Measurements from ENCODE around the gene TRPV6. TPM values are rescaled to one million over a fixed set of nuclear protein-coding genes. Genes with fewer than 3 reads are reported as not detected.
A peak's percentile ranks its signal among the peaks of the same experiment; 100 is the strongest.

TRPV6 gene
- total RNA-seq, 2 experiments from 2014 or later, result not detected

GRCh38 chr7:142857625-142858024 is 27.9 kb downstream of the TRPV6 start:
- Mint-ChIP-seq H3K27me3 (no peaks in the 10 kb centered on the region), H3K4me1 (peaks cover 27% of the 10 kb centered on the region), H3K4me3 (peak overlapping the region; percentile 12), H3K27ac (no peak overlapping the region), H3K9me3 (ENCODE audit: low read depth) (no peaks in the 10 kb centered on the region), H3K36me3 (ENCODE audit: low read depth) (no peaks in the 10 kb centered on the region)
- no peak for DNase-seq
- CTCF ChIA-PET, result interaction anchor here (0.6 to 7.8 kb wide), 6 partner anchors 16 to 469 kb away, joined by 3 to 42 read pairs (median 3); no protein-coding TSS in a partner anchor
- POLR2A ChIA-PET, result no interaction called here
- intact Hi-C loops (cut with DNase I, micrococcal nuclease), result loop anchor here in 1 of 2 experiments (10.0 kb wide), 1 partner anchor 883 kb away; the partner anchor contains the start of gene TAS2R38
- no peak for ATAC-seq

DNA sequence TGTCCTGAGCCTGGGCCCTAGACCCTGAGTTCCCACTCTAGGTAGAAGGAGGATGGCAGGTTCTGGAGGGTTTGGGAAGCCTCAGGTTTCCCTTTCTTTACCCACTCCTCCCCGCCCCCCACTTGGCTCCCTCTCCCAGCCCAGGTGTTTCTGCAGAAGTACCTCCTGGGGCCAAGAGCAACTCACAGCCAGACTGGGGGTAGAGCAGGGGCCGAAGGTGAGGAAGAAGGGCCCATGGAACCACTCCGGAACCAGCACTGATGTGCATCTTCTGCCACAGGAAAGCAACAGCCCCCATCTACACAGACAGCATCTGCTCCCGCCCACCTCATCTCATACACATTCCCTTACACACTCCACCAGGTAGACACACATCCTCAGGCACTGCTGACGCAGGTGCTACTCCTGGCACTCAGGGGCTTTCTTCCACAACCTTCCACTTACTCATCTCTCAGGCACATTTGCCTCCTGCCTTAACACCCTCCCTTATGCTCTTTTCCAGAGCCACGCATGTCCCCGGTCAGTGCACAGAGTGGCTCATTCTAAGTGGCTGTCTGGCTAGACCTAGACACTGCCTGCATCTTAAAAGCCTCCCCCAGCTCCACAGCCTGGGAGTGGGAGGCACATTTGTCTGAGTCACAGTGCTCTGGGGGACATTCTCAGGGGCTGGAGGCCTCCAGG is 28.8 kb downstream of the TRPV6 start:
- no peaks in the 10 kb centered on the region for H3K27me3 Mint-ChIP-seq
- intact Hi-C loops (cut with DNase I, micrococcal nuclease), result loop anchor here in 1 of 2 experiments (10.0 kb wide), 1 partner anchor 882 kb away; the partner anchor contains the start of gene TAS2R38
- ATAC-seq (no peak), DNase-seq (no peak)
- no peak overlapping the region for H3K27ac Mint-ChIP-seq
- CTCF ChIA-PET, result interaction anchor here (0.8 to 7.8 kb wide), 5 partner anchors 8 to 253 kb away, joined by 3 to 42 read pairs (median 6); no protein-coding TSS in a partner anchor
- POLR2A ChIA-PET, result no interaction called here
- no peaks in the 10 kb centered on the region for H3K9me3 Mint-ChIP-seq (ENCODE audit: low read depth)
- H3K4me3 Mint-ChIP-seq, result peak overlapping the region; percentile 96
- H3K36me3 Mint-ChIP-seq (ENCODE audit: low read depth), result no peaks in the 10 kb centered on the region
- peaks cover 27% of the 10 kb centered on the region for H3K4me1 Mint-ChIP-seq

GRCh38 chr7:142855756-142856564 is 29.6 kb downstream of the TRPV6 start:
- no peak for ATAC-seq
- Mint-ChIP-seq H3K9me3 (ENCODE audit: low read depth) (no peaks in the 10 kb centered on the region), H3K36me3 (ENCODE audit: low read depth) (no peaks in the 10 kb centered on the region), H3K27ac (peak overlapping the region; percentile 23), H3K27me3 (no peaks in the 10 kb centered on the region), H3K4me3 (peak overlapping the region; percentile 96), H3K4me1 (peaks cover 27% of the 10 kb centered on the region)
- DNase-seq, result no peak
- POLR2A ChIA-PET, result interaction anchor here (0.6 kb wide), 1 partner anchor 95 kb away, joined by 6 read pairs; no protein-coding TSS in a partner anchor
- intact Hi-C loops (cut with DNase I, micrococcal nuclease), result loop anchor here (2.0 to 10.0 kb wide), 3 partner anchors 25 to 881 kb away; partner anchors contain the start of gene TAS2R38 (in 1 of the 2)
- CTCF ChIA-PET, result interaction anchor here (0.6 to 7.8 kb wide), 11 partner anchors 9 to 384 kb away, joined by 3 to 42 read pairs (median 4); no protein-coding TSS in a partner anchor

DNA sequence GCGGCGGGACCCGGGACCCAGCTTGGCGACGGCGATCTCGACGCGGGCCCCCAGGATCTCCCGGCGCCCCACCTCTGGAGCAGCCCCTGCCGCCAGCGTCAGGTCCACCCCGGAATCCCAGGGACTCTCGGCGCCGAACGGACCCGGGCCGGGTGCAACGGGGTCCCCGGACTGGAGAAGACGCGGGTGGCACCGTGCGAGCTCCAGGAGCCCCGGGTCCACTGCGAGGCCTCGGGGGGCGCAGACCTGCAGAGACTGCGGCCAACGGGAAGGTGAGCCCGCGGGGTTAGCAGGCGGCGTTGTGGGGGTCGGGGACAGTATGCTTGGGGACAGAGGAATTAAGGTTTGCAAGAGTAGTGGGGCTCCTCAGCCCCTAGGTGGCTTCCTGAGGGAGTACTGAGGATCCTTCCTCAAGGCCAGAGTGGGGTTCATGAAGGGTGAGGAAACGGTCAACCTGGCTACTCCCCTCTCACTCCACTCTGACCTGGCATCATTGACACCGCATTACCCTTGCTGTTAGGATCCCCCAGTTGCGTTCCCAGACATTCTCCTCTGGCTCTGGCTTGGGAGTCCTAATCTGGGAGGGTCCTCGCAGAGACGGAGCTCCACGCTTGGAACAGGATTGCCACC is 30.3 kb downstream of the TRPV6 start:
- H3K27me3 Mint-ChIP-seq, result no peaks in the 10 kb centered on the region
- intact Hi-C loops (cut with DNase I, micrococcal nuclease), result loop anchor here (2.0 to 10.0 kb wide), 3 partner anchors 26 to 880 kb away; partner anchors contain the start of gene TAS2R38 (in 1 of the 2)
- no peak for ATAC-seq
- CTCF ChIA-PET, result interaction anchor here (0.7 to 7.8 kb wide), 10 partner anchors 10 to 532 kb away, joined by 3 to 42 read pairs (median 5); no protein-coding TSS in a partner anchor
- H3K27ac Mint-ChIP-seq, result no peak overlapping the region
- H3K4me1 Mint-ChIP-seq, result peaks cover 30% of the 10 kb centered on the region
- POLR2A ChIA-PET, result interaction anchor here (0.6 kb wide), 1 partner anchor 95 kb away, joined by 6 read pairs; no protein-coding TSS in a partner anchor
- peak overlapping the region; percentile 96 for H3K4me3 Mint-ChIP-seq
- H3K36me3 Mint-ChIP-seq (ENCODE audit: low read depth), result no peaks in the 10 kb centered on the region
- DNase-seq, result peak; percentile 27
- no peaks in the 10 kb centered on the region for H3K9me3 Mint-ChIP-seq (ENCODE audit: low read depth)

GRCh38 chr7:142854372-142855113 is 31.0 kb downstream of the TRPV6 start, which contains the start of gene EPHB6:
Gene EPHB6 (plus strand): TSS chr7:142855076. CDS start chr7:142863228, 8,152 bp downstream.
- ChIA-PET POLR2A (interaction anchor here (0.6 kb wide), 1 partner anchor 394 kb away, joined by 3 read pairs; no protein-coding TSS in a partner anchor), CTCF (interaction anchor here (0.6 to 2.1 kb wide), 14 partner anchors 8 to 531 kb away, joined by 3 to 7 read pairs (median 4); no protein-coding TSS in a partner anchor)
- Mint-ChIP-seq H3K9me3 (ENCODE audit: low read depth) (no peaks in the 10 kb centered on the region), H3K4me3 (peak within 1 kb of the TSS; percentile 96), H3K27me3 (no peaks in the 10 kb centered on the region), H3K36me3 (ENCODE audit: low read depth) (no peaks in the 10 kb centered on the region), H3K4me1 (peaks cover 30% of the 10 kb centered on the region), H3K27ac (peak within 1 kb of the TSS; percentile 78)
- intact Hi-C loops (cut with DNase I, micrococcal nuclease), result loop anchor here (1.0 to 10.0 kb wide), 7 partner anchors 26 to 880 kb away; partner anchors contain the start of gene TAS2R38 (in 1 of the 2)
- ATAC-seq (peak; percentile 66), DNase-seq (peak; percentile 76)

- H3K27me3 Mint-ChIP-seq, result peaks cover 2% of the 10 kb centered on the region
- peaks cover 27% of the 10 kb centered on the region for H3K4me1 Mint-ChIP-seq
- ChIA-PET POLR2A (no interaction called here), CTCF (interaction anchor here (0.6 to 2.1 kb wide), 14 partner anchors 9 to 636 kb away, joined by 3 to 7 read pairs (median 4); no protein-coding TSS in a partner anchor)
- H3K9me3 Mint-ChIP-seq (ENCODE audit: low read depth), result no peaks in the 10 kb centered on the region
- intact Hi-C loops (cut with DNase I, micrococcal nuclease), result loop anchor here (1.0 to 10.0 kb wide), 8 partner anchors 27 to 879 kb away; partner anchors contain the start of genes LLCFC1 (in 1 of the 2) and TAS2R38 (in 1 of the 2)
- peak overlapping the region; percentile 96 for H3K4me3 Mint-ChIP-seq
- no peaks in the 10 kb centered on the region for H3K36me3 Mint-ChIP-seq (ENCODE audit: low read depth)
- ATAC-seq (peak; percentile 88), DNase-seq (peak; percentile 85)
- H3K27ac Mint-ChIP-seq, result peak overlapping the region; percentile 78
Observed at GRCh38 chr7:142853739-142854371, 31.7 kb downstream of the TRPV6 start.

GRCh38 chr7:142851919-142852318 is 33.6 kb downstream of the TRPV6 start:
- DNase-seq (no peak), ATAC-seq (no peak)
- Mint-ChIP-seq H3K4me1 (peaks cover 20% of the 10 kb centered on the region), H3K27ac (no peak overlapping the region), H3K36me3 (ENCODE audit: low read depth) (no peaks in the 10 kb centered on the region), H3K27me3 (peaks cover 2% of the 10 kb centered on the region), H3K9me3 (ENCODE audit: low read depth) (no peaks in the 10 kb centered on the region), H3K4me3 (no peak overlapping the region)
- POLR2A ChIA-PET, result interaction anchor here (0.6 kb wide), 1 partner anchor 1837 kb away, joined by 3 read pairs; the partner anchor contains the start of gene MRPS33
- CTCF ChIA-PET, result interaction anchor here (0.6 to 2.3 kb wide), 17 partner anchors 9 to 547 kb away, joined by 3 to 9 read pairs (median 4); no protein-coding TSS in a partner anchor
- intact Hi-C loops (cut with DNase I, micrococcal nuclease), result loop anchor here in 1 of 2 experiments (5.0 to 10.0 kb wide), 2 partner anchors 365 to 877 kb away; partner anchors contain the start of gene TAS2R38

- H3K4me3 Mint-ChIP-seq, result no peak overlapping the region
- H3K27me3 Mint-ChIP-seq, result peaks cover 2% of the 10 kb centered on the region
- no peaks in the 10 kb centered on the region for H3K36me3 Mint-ChIP-seq (ENCODE audit: low read depth)
- intact Hi-C loops (cut with DNase I, micrococcal nuclease), result loop anchor here in 1 of 2 experiments (5.0 to 10.0 kb wide), 2 partner anchors 366 to 876 kb away; partner anchors contain the start of gene TAS2R38
- ChIA-PET CTCF (interaction anchor here (0.7 to 2.3 kb wide), 13 partner anchors 10 to 547 kb away, joined by 3 to 9 read pairs (median 4); no protein-coding TSS in a partner anchor), POLR2A (interaction anchor here (0.6 kb wide), 2 partner anchors 148 to 1837 kb away, joined by 3 read pairs; partner anchors contain the start of gene MRPS33)
- no peak for DNase-seq
- H3K27ac Mint-ChIP-seq, result no peak overlapping the region
- H3K4me1 Mint-ChIP-seq, result peaks cover 16% of the 10 kb centered on the region
- ATAC-seq, result no peak
- no peaks in the 10 kb centered on the region for H3K9me3 Mint-ChIP-seq (ENCODE audit: low read depth)
Observed at GRCh38 chr7:142851269-142851668, 34.3 kb downstream of the TRPV6 start.

DNA sequence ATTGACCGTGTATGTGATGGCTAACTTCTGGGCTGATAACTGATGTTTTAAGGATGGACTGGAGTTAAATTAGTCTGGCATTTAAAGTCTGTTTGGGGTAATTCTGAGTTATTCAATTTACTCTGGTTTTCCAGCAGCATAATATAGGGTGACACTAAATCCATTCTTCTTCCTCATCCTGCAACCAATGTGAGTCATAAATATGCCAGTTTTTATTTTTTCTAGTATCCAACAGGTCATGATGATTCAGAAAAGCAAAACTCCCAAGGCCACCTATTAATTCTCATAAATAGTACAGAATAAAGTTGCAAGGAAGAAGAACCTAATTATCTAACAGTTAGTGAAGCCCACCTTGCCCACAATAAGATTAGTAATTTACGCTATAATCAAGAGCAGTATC is 38.2 kb downstream of the TRPV6 start:
- peaks cover 3% of the 10 kb centered on the region for H3K4me1 Mint-ChIP-seq
- no peak for ATAC-seq
- H3K27me3 Mint-ChIP-seq, result peaks cover 2% of the 10 kb centered on the region
- CTCF ChIA-PET, result no interaction called here
- intact Hi-C loops (cut with DNase I, micrococcal nuclease), result no loop called here
- H3K36me3 Mint-ChIP-seq (ENCODE audit: low read depth), result no peaks in the 10 kb centered on the region
- H3K4me3 Mint-ChIP-seq, result no peak overlapping the region
- POLR2A ChIA-PET, result no interaction called here
- no peak for DNase-seq
- no peak overlapping the region for H3K27ac Mint-ChIP-seq
- no peaks in the 10 kb centered on the region for H3K9me3 Mint-ChIP-seq (ENCODE audit: low read depth)
